ENCODE data around the gene PCDHB1. TPM values are rescaled to one million over a fixed set of nuclear protein-coding genes. Genes with fewer than 3 reads are reported as not detected.

The PCDHB1 gene
- total RNA-seq, 1 experiment from 2014 or later = 0.13 TPM

DNA sequence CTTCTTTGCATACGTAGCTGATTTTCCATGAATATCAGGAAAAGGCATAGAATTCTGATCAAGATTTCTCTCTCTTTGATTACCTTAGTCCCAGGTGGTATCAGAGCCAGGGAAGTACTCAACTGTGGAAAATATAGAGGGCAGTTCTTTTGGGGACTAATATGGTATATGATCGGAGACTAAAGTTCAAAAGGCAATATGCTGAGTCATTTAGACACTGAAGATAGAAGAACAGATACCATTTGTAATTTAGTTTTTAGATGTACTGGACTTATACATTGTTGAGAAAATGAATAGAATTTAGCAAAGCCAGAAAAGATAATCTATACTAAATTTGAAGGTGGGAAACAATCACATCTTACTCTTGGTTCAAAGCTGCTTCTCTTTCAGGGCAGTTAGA, 54.2 kb downstream of the PCDHB1 start:
- DNase-seq (ENCODE audit: low spot score) (no peak), ATAC-seq (no peak)
- Mint-ChIP-seq H3K4me1 (peaks cover 3% of the 10 kb centered on the region), H3K4me3 (no peak overlapping the region), H3K27me3 (ENCODE audit: low read depth) (no peaks in the 10 kb centered on the region), H3K36me3 (peaks cover 22% of the 10 kb centered on the region), H3K9me3 (peaks cover 7% of the 10 kb centered on the region), H3K27ac (no peak overlapping the region; the same call in 1 of the 2 replicates)
- TF ChIP-seq ATF6 (CRISPR knock-in tag; IDR thresholded peaks at IDR 0.05) (no peak), ZNF232 (CRISPR knock-in tag; IDR thresholded peaks at IDR 0.05) (no peak), ZNF423 (CRISPR knock-in tag; IDR thresholded peaks at IDR 0.05) (no peak), NR3C1 (CRISPR knock-in tag; conservative IDR thresholded peaks at IDR 0.05; ENCODE audit: low read depth) (no peak), ARID4B (CRISPR knock-in tag; IDR thresholded peaks at IDR 0.05; ENCODE audit: borderline replicate concordance) (no peak), E2F5 (CRISPR knock-in tag; IDR thresholded peaks at IDR 0.05) (no peak), ZNF219 (CRISPR knock-in tag; IDR thresholded peaks at IDR 0.05; ENCODE audit: borderline replicate concordance) (no peak), NR2C2 (CRISPR knock-in tag; IDR thresholded peaks at IDR 0.05) (no peak), CBFB (CRISPR knock-in tag; IDR thresholded peaks at IDR 0.05; ENCODE audit: low read depth) (no peak), ETV6 (CRISPR knock-in tag; IDR thresholded peaks at IDR 0.05) (no peak), PRDM15 (CRISPR knock-in tag; IDR thresholded peaks at IDR 0.05) (no peak), FOXP1 (CRISPR knock-in tag; IDR thresholded peaks at IDR 0.05; ENCODE audit: borderline replicate concordance) (no peak), SOX15 (CRISPR knock-in tag; IDR thresholded peaks at IDR 0.05) (no peak), MAX (CRISPR knock-in tag; IDR thresholded peaks at IDR 0.05) (no peak)
- TF ChIP-seq, protein P1, sequence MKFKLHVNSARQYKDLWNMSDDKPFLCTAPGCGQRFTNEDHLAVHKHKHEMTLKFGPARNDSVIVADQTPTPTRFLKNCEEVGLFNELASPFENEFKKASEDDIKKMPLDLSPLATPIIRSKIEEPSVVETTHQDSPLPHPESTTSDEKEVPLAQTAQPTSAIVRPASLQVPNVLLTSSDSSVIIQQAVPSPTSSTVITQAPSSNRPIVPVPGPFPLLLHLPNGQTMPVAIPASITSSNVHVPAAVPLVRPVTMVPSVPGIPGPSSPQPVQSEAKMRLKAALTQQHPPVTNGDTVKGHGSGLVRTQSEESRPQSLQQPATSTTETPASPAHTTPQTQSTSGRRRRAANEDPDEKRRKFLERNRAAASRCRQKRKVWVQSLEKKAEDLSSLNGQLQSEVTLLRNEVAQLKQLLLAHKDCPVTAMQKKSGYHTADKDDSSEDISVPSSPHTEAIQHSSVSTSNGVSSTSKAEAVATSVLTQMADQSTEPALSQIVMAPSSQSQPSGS (CRISPR knock-in tag; IDR thresholded peaks at IDR 0.05; ENCODE audit: borderline replicate concordance, low read depth) = no peak
- TF ChIP-seq, protein P2, sequence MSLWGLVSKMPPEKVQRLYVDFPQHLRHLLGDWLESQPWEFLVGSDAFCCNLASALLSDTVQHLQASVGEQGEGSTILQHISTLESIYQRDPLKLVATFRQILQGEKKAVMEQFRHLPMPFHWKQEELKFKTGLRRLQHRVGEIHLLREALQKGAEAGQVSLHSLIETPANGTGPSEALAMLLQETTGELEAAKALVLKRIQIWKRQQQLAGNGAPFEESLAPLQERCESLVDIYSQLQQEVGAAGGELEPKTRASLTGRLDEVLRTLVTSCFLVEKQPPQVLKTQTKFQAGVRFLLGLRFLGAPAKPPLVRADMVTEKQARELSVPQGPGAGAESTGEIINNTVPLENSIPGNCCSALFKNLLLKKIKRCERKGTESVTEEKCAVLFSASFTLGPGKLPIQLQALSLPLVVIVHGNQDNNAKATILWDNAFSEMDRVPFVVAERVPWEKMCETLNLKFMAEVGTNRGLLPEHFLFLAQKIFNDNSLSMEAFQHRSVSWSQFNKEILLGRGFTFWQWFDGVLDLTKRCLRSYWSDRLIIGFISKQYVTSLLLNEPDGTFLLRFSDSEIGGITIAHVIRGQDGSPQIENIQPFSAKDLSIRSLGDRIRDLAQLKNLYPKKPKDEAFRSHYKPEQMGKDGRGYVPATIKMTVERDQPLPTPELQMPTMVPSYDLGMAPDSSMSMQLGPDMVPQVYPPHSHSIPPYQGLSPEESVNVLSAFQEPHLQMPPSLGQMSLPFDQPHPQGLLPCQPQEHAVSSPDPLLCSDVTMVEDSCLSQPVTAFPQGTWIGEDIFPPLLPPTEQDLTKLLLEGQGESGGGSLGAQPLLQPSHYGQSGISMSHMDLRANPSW (CRISPR knock-in tag; conservative IDR thresholded peaks at IDR 0.05; ENCODE audit: low read depth) = no peak
- TF ChIP-seq, protein P3, sequence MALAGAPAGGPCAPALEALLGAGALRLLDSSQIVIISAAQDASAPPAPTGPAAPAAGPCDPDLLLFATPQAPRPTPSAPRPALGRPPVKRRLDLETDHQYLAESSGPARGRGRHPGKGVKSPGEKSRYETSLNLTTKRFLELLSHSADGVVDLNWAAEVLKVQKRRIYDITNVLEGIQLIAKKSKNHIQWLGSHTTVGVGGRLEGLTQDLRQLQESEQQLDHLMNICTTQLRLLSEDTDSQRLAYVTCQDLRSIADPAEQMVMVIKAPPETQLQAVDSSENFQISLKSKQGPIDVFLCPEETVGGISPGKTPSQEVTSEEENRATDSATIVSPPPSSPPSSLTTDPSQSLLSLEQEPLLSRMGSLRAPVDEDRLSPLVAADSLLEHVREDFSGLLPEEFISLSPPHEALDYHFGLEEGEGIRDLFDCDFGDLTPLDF (CRISPR knock-in tag; IDR thresholded peaks at IDR 0.05) = no peak
- ChIA-PET POLR2A (no interaction called here), CTCF (interaction anchor here (1.1 to 2.0 kb wide), 3 partner anchors 16 to 82 kb away, joined by 3 to 5 read pairs (median 5); partner anchors contain the start of genes PCDHB16, PCDHB4 and PCDHB9)
